Thoracic aorta (tissue), 2 donors: ENCODE results near the gene TOMM5. TPM values are rescaled to one million over a fixed set of nuclear protein-coding genes. Genes with fewer than 3 reads are reported as not detected.

Experiments used
- ATAC-seq: fragments of 150-250 bp; one replicate; pipeline ENCODE4 v1.8.0; 2017; ENCODE audit warnings: low read depth; ENCODE audit not compliant: insufficient number of reproducible peaks, low FRiP score
- DNase-seq: peaks from one replicate; pipeline ENCODE4 v3.0.0-alpha.2; 2020; ENCODE audit warnings: low spot score
- H3K27ac ChIP-seq, 2 donors: fragments of 200-600 bp; sonication (generic); 1 replicate in 1 of 2; 2 replicates in 1 of 2; pipeline ENCODE4 v1.5.1; 2016; ENCODE audit warnings: mild to moderate bottlenecking in 2 of 2, moderate library complexity in 2 of 2
- H3K27me3 ChIP-seq: fragments of 200-600 bp; sonication (generic); replicated peaks from 2 replicates; pipeline ENCODE4 v1.6.0; 2016; ENCODE audit warnings: mild to moderate bottlenecking; ENCODE audit not compliant: insufficient read depth
- H3K36me3 ChIP-seq: fragments of 200-600 bp; sonication (generic); one replicate; pipeline ENCODE4 v1.5.1; 2016
- H3K4me1 ChIP-seq, 2 donors: fragments of 200-600 bp; sonication (generic); 1 replicate in 1 of 2; 2 replicates in 1 of 2; pipeline versions ENCODE4 v1.5.1 to v1.6.0; 2016; ENCODE audit warnings: low read depth in 2 of 2, mild to moderate bottlenecking in 1 of 2; ENCODE audit not compliant: control insufficient read depth in 1 of 2
- H3K4me3 ChIP-seq: fragments of 200-600 bp; sonication (generic); 2 replicates; pipeline ENCODE4 v1.5.1; 2016; ENCODE audit warnings: mild to moderate bottlenecking
- H3K9me3 ChIP-seq: fragments of 200-600 bp; sonication (generic); 2 replicates; pipeline ENCODE4 v1.5.1; 2016
- total RNA-seq, 2 donors: library from RNA; depleted of rRNA; stranded (reverse); fragments of >200 nt; gene quantifications; one replicate each; pipeline versions ENCODE4 v1.1.0 to v1.2.3, GENCODE V29; 2016
- TF ChIP-seq, protein P1 (sequence below): fragments of 200-600 bp; sonication (generic); IDR thresholded peaks from one replicate; pipeline ENCODE4 v1.5.1; 2019; ENCODE audit warnings: antibody characterized with exemption

The TOMM5 gene
- total RNA-seq, 2 donors from 2014 or later: 48.3 to 78.7 TPM

DNA sequence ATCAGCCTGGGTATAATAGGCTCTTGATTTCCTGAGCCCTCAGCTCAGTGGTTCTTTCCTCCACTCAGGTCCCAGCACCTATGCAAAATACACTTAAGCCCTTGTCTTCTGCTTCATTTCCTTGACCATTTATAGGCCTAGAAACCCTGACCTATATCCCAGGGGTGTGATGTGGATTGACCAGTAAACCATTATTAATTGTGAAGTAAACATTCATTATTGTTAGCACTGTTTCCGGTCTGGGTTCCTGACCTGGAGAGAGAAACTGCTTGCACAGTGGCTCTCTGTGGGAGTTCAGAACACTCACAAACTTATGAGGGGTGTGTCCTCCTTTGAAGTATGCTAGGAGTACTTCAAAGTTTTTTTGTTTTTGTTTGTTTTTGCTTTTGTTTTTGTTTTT is 19.6 kb upstream of the TOMM5 start:
- H3K27me3 ChIP-seq: no peaks in the 10 kb centered on the region
- no peak overlapping the region for H3K4me3 ChIP-seq
- no peaks in the 10 kb centered on the region for H3K4me1 ChIP-seq
- DNase-seq: no peak
- H3K36me3 ChIP-seq: no peaks in the 10 kb centered on the region
- no peak for ATAC-seq
- no peaks in the 10 kb centered on the region for H3K9me3 ChIP-seq
- H3K27ac ChIP-seq: no peak overlapping the region
- TF ChIP-seq, protein P1, sequence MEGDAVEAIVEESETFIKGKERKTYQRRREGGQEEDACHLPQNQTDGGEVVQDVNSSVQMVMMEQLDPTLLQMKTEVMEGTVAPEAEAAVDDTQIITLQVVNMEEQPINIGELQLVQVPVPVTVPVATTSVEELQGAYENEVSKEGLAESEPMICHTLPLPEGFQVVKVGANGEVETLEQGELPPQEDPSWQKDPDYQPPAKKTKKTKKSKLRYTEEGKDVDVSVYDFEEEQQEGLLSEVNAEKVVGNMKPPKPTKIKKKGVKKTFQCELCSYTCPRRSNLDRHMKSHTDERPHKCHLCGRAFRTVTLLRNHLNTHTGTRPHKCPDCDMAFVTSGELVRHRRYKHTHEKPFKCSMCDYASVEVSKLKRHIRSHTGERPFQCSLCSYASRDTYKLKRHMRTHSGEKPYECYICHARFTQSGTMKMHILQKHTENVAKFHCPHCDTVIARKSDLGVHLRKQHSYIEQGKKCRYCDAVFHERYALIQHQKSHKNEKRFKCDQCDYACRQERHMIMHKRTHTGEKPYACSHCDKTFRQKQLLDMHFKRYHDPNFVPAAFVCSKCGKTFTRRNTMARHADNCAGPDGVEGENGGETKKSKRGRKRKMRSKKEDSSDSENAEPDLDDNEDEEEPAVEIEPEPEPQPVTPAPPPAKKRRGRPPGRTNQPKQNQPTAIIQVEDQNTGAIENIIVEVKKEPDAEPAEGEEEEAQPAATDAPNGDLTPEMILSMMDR: no peak

DNA sequence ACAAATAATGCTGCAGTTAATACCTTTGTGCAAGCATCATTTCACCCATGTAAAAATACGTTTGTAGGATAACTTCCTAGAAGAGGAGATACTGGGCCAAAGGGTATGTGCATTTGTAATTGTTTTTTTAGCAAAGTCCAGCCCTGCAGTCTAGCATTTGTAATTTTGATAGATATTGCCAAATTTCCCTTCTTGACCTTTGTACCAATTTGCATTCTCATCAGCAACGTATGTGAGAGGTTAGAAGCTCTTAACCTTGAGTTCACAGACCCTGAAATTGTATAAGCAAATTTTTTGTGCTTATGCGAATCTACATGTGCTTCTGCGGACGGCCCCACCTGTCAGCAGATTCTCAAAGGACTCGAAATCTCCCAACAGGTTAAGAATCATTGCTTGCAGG is 18.6 kb upstream of the TOMM5 start:
- Histone ChIP-seq H3K36me3 (no peaks in the 10 kb centered on the region), H3K4me3 (no peak overlapping the region), H3K4me1 (no peaks in the 10 kb centered on the region), H3K9me3 (no peaks in the 10 kb centered on the region), H3K27me3 (no peaks in the 10 kb centered on the region), H3K27ac (no peak overlapping the region)
- ATAC-seq (no peak), DNase-seq (no peak)
- TF ChIP-seq, protein P1: no peak

DNA sequence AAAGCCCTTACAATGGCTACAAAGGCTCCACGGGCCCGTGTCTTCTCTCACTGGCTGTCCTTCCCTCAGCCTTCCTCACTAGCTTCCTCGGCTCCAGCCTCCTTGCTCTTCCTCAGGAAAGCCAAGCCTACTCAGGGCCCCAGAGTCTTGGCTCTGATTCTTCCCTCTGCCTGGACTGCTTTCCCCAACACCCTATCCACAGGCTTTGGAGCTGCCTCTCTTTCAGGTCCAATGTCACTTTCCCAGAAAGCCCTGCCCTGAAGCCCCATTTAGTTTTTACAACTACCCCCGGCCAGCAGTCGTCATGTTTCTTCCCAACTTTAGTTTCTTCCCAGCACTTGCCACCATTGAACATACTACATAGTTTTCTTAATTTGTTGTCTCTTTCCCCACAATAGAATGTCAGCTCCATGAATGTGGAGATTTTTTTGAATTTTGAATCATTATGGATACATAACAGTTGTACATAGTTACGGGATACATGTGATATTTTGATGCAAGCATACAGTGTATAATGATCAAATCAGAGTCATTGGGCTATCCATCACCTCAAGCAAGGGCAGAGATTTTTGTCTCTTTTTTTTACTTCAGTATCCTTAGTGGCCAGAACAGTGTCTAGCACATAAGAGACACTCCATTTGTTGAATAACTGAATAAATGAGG is 17.5 kb upstream of the TOMM5 start:
- Histone ChIP-seq H3K36me3 (no peaks in the 10 kb centered on the region), H3K4me1 (no peaks in the 10 kb centered on the region), H3K27ac (no peak overlapping the region), H3K27me3 (no peaks in the 10 kb centered on the region), H3K9me3 (no peaks in the 10 kb centered on the region), H3K4me3 (no peak overlapping the region)
- no peak for ATAC-seq
- no peak for DNase-seq
- TF ChIP-seq, protein P1: no peak

DNA sequence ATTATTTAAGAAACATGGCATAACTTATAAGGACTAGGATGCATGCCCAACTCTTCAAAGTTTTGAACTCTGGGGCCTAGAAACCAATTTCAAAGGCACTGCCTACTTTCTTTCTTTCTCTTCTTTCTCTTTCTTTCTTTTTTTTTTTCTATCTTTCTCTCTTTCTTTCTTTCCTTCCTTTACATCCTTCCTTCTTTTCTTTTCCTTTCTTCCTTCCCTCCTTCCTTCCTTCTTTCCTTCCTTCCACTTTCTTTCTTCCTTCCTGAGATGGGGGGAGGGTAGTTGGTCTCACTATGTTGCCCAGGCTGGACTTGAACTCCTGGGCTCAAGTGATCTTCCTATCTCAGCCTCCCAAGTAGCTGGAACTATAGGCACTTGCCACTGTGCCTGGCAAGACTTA is 15.9 kb upstream of the TOMM5 start:
- no peak for ATAC-seq

DNA sequence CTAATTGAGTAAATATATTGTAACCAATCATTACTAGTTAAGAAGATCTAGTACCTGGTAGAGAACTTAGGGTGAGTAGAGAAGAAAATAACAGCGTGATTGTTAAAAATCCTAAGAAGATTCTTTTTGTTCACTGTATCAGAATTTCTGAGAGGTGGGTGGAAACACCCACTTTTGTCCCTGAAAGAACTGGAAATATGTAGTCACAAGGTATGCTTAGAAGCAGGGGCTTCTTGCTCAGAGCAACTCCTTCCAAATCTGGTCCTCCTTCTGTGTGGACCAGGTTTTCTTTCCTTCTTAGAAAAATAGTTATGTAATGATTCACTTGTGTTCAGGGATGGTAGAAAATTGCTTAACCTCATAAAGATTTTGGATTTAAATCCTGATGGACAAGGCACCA is 11.9 kb upstream of the TOMM5 start:
- H3K9me3 ChIP-seq: no peaks in the 10 kb centered on the region
- TF ChIP-seq, protein P1: no peak
- no peaks in the 10 kb centered on the region for H3K36me3 ChIP-seq
- ATAC-seq (no peak), DNase-seq (no peak)
- H3K4me3 ChIP-seq: no peak overlapping the region
- H3K27ac ChIP-seq: no peak overlapping the region
- peaks cover 8% of the 10 kb centered on the region for H3K27me3 ChIP-seq
- no peaks in the 10 kb centered on the region for H3K4me1 ChIP-seq

More for the DNA sequence above, 15.9 kb upstream of the TOMM5 start:
- Histone ChIP-seq H3K9me3 (no peaks in the 10 kb centered on the region), H3K36me3 (no peaks in the 10 kb centered on the region), H3K4me1 (no peaks in the 10 kb centered on the region), H3K27ac (no peak overlapping the region), H3K4me3 (no peak overlapping the region), H3K27me3 (peaks cover 8% of the 10 kb centered on the region)
- no peak for DNase-seq
- TF ChIP-seq, protein P1: no peak
